GM19035 (cell line): ENCODE data around the gene QRFP.

Experiments used
- ATAC-seq: cut with Tn5 transposase; IDR thresholded peaks from one replicate; pipeline ENCODE4 v1.9.1; 2021; ENCODE audit not compliant: unreplicated experiment

Gene QRFP

GRCh38 chr9:130890870-130891687, 5.5 kb downstream of the QRFP start:
- no peak for ATAC-seq

GRCh38 chr9:130890124-130890523, 6.5 kb downstream of the QRFP start:
- ATAC-seq: no peak

- ATAC-seq: no peak
Observed at GRCh38 chr9:130888146-130888885, 8.3 kb downstream of the QRFP start.

- no peak for ATAC-seq
Observed at GRCh38 chr9:130887494-130888144, 9.0 kb downstream of the QRFP start.

GRCh38 chr9:130886981-130887380, 9.6 kb downstream of the QRFP start:
- no peak for ATAC-seq

- ATAC-seq: no peak
Observed at GRCh38 chr9:130885484-130886375, 10.9 kb downstream of the QRFP start.

- no peak for ATAC-seq
Observed at GRCh38 chr9:130884542-130885483, 11.8 kb downstream of the QRFP start.

- ATAC-seq: no peak
Observed at GRCh38 chr9:130884111-130884531, 12.5 kb downstream of the QRFP start.

- ATAC-seq: no peak
Observed at GRCh38 chr9:130883479-130883878, 13.1 kb downstream of the QRFP start.

- ATAC-seq: no peak
Observed at GRCh38 chr9:130882696-130883225, 13.9 kb downstream of the QRFP start.

GRCh38 chr9:130881516-130881915, 15.1 kb downstream of the QRFP start:
- ATAC-seq: no peak

- no peak for ATAC-seq
Observed at GRCh38 chr9:130880599-130881220, 15.9 kb downstream of the QRFP start.

- no peak for ATAC-seq
Observed at GRCh38 chr9:130879863-130880411, 16.7 kb downstream of the QRFP start.

GRCh38 chr9:130878295-130878694, 18.3 kb downstream of the QRFP start:
- ATAC-seq: no peak

GRCh38 chr9:130877300-130877699, 19.3 kb downstream of the QRFP start:
- ATAC-seq: no peak

GRCh38 chr9:130874783-130875182, 21.8 kb downstream of the QRFP start:
- no peak for ATAC-seq

GRCh38 chr9:130873966-130874365, 22.6 kb downstream of the QRFP start:
- ATAC-seq: no peak

- ATAC-seq: no peak
Observed at GRCh38 chr9:130872912-130873503, 23.6 kb downstream of the QRFP start.
